Fibroblast of pulmonary artery (primary cell): ENCODE measurements around the gene EIF4G1.

Experiments used
- DNase-seq: peaks from one replicate; pipeline ENCODE4 v3.0.0-alpha.2; 2010; ENCODE audit warnings: low read depth
- H3K4me3 ChIP-seq: replicated peaks from 2 replicates; pipeline ENCODE4 v1.5.1; 2011; ENCODE audit warnings: low read depth, mild to moderate bottlenecking, control low read depth, low read length, moderate library complexity
- TF ChIP-seq, protein P1 (sequence below): IDR thresholded peaks from 2 replicates; pipeline ENCODE4 v1.5.1; 2011; ENCODE audit warnings: mild to moderate bottlenecking, control low read depth, low read length, inconsistent platforms; ENCODE audit errors: missing control alignments

Gene EIF4G1

GRCh38 chr3:184334470-184335158, 20.2 kb downstream of the EIF4G1 start:
- TF ChIP-seq, protein P1, sequence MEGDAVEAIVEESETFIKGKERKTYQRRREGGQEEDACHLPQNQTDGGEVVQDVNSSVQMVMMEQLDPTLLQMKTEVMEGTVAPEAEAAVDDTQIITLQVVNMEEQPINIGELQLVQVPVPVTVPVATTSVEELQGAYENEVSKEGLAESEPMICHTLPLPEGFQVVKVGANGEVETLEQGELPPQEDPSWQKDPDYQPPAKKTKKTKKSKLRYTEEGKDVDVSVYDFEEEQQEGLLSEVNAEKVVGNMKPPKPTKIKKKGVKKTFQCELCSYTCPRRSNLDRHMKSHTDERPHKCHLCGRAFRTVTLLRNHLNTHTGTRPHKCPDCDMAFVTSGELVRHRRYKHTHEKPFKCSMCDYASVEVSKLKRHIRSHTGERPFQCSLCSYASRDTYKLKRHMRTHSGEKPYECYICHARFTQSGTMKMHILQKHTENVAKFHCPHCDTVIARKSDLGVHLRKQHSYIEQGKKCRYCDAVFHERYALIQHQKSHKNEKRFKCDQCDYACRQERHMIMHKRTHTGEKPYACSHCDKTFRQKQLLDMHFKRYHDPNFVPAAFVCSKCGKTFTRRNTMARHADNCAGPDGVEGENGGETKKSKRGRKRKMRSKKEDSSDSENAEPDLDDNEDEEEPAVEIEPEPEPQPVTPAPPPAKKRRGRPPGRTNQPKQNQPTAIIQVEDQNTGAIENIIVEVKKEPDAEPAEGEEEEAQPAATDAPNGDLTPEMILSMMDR: no peak
- peak; percentile 28 for DNase-seq
- no peak overlapping the region for H3K4me3 ChIP-seq

DNA sequence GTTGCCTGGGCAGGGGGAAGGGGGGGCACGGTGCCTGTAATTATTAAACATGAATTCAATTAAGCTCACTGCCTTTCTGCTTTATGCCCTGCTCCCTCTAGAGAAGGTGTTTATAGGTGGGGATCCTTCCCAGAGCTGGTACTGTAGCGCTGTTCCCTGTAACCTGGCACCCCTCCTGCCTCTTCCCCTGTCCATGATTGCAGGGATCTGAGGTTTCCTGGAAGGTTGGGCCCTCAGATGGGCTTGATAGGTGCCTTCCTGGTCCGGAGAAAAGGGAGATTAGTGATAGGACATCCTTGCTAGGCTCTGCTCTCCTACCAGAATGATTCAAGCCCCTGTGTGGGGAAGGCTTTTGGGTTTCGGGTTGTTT, 20.9 kb downstream of the EIF4G1 start:
- DNase-seq: no peak
- H3K4me3 ChIP-seq: no peak overlapping the region
- TF ChIP-seq, protein P1: no peak

DNA sequence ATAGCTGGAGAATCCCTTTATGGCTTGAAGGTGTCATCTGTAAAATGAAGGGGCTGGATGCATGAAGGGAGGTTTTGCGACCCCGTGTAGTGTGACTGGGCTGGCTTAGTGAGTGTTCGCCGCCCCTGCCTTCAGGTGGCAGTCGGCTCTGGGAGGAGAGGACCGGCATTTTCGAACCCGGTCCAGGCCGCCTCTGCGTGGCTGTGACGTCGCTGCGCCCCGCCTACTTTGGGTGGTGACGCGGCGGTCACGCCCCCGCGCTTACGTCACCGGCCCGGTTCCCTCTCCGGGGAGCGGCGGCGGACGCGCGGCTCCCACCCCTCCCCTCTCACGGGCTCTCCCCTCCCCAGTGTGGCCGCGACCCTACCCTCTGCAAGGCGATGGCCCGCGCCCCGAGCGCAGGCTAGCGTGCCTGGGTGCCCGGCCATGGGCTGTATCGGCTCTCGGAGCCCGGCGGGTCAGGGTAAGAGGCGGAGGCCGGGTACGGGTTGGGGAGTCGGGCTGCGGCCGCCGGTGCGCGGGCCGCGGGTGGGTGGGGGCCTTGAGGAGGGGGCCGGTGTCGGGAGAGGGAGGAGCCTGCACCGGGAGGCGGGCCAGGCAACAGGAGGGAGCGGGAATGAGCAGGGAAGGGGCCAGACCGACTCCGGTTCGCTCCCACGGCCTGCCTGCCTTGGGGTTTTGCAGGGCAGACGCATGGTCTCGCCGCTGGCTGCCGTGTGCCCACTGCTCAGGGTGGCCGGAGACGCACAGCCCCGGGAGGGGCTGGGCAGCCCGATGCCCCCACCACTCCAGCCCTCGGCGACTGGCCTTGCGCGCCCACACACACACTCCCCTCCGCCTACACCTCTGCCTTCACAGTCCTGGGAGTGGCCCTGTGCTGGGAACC, 21.5 kb downstream of the EIF4G1 start:
- peak overlapping the region; percentile 70 for H3K4me3 ChIP-seq
- TF ChIP-seq, protein P1: no peak
- DNase-seq: peak; percentile 82

- H3K4me3 ChIP-seq: peak overlapping the region; percentile 70
- peak; percentile 71 for DNase-seq
- TF ChIP-seq, protein P1: no peak
Observed at GRCh38 chr3:184336547-184337398, 22.4 kb downstream of the EIF4G1 start.

DNA sequence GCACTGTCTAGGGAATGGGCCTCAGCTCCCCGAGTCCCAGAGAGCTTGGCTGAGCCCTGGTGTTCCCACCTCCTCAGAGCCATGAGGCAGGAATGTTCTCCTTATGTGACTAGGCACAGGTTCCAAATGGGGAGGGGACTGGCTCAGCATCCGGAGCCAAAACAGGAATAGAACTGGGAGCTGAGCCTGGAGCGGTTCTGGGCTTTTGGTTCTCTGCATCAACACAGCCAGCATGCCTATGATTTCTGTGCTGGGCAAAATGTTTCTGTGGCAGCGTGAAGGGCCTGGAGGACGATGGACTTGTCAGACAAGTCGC, 23.0 kb downstream of the EIF4G1 start, which contains the start of gene FAM131A:
Gene FAM131A, plus strand, starts transcription at position 202 of the 316 bp plus-strand sequence. Its CDS starts 31 bp downstream, at position 233.
- TF ChIP-seq, protein P1: no peak
- H3K4me3 ChIP-seq: peak within 1 kb of the TSS; percentile 70
- DNase-seq: peak; percentile 38

DNA sequence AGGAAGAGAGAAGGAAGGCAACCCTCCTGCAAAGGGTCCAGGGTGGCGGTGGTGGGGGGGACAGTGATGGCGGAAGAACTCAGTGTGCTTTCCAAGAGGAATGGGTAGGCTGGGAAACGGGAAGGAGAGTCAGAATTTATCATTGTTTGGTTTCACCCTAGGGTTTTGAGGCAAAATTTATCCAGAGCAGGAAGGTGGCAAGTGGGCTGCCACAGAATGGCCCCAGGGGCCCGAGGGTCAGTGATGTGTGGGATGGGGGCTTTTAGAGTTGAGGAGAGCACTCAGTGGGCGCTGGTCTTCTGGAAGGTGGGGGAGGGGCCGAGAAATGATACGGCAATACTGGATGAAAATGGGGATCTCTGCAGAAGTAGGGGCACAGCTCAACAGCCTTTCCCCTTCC, 23.6 kb downstream of the EIF4G1 start:
- TF ChIP-seq, protein P1: no peak
- H3K4me3 ChIP-seq: peak overlapping the region; percentile 34
- DNase-seq: no peak
